HS-27A (cell line): ENCODE measurements around the gene SLC9A7.

Experiments
- DNase-seq: peaks from one replicate; pipeline ENCODE4 v3.0.0-alpha.2; 2012; ENCODE audit warnings: low read depth, missing footprints

SLC9A7 gene

DNA sequence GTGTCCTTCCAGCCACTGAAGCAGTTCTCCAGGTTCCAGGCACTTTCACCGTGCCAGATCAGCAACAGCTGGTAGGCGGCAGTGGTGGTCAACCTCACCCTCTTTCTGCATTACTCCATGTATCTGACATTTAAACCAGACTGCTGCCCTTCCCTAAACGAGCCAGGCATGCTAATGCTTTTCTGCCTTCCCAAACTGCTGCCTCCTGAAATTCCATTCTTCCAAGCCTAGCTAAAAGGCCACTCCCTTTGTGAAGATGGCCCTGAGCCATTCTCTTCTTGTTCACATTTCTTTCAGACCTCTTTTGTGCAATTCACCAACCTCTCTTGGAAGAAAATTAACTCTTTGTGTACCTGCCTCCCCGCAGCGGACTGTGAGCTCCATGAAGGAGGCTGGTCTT, 111.7 kb downstream of the SLC9A7 start:
- DNase-seq = no peak

DNA sequence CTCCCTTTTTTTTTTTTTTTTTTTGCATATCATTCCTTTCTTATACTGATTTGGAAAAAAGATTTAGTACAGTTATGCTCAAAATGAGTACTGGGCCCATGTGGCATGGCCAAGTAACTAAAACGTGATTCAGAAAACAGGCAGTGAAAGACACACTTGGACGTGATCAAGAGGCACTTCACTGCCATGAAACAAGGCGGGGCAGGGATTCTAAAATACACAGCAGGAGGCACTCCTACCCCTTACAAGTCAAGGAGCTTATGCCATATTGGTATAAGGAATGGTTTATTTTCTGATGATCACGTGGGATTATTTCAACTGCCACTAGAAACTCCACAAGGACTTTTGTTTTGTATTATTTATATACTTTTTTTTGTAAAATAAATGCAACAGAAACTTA, 113.3 kb downstream of the SLC9A7 start:
- DNase-seq = no peak

DNA sequence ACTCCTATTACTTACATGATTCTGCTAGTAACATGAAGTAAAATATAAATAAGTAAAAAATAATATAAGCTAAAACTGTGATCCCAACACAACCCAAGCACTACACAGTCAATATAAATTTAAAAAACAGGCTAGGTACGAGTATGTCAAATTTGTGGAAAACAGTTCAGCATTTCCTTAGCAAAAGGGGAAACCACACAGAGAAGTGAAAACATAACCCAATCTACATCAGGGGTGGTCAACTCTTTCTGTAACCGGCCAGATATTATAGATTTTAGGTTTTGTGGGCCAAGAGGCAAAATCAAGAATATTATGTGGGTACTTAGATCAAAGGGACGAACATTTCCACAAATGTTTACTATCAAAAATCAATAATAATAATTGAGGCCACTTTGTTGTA, 115.3 kb downstream of the SLC9A7 start:
- DNase-seq = no peak

DNA sequence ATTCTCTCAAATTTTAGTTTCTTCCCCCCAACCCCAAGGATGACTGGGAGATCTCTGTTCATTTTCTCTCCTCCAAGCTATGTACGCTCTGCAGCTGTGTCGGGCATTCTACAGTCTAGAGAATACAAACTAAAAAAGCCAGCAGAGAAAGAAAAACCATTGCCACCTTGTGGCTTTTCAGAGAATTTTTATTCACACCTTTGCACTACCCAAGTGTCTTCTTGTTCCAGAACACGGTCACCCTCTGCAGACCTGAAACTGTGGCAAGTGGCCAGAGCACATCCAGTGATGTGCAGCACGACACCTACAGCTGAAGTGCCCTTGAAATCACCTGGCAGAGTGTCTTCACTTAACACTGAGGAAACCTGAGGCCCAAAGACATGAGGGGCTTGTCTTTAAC, 116.8 kb downstream of the SLC9A7 start:
- DNase-seq = no peak

DNA sequence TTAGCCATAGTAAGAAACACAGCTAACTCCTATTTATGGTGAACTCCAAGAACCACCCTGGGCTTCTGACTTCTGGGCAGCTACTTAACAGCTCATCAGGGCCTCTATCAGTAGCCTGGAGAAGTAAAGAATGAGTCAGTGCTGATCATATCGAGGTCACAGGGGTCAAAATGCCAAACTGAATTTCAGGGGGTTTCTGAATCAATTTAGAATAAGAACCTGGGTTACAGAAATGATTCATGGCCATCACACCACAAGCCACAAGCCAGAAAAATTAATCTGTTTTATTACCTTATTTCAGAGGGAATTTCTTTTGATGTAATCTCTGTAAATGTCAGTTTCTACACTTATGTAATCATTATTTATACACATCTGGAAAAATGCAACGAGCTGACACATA, 121.0 kb downstream of the SLC9A7 start:
- no peak for DNase-seq

DNA sequence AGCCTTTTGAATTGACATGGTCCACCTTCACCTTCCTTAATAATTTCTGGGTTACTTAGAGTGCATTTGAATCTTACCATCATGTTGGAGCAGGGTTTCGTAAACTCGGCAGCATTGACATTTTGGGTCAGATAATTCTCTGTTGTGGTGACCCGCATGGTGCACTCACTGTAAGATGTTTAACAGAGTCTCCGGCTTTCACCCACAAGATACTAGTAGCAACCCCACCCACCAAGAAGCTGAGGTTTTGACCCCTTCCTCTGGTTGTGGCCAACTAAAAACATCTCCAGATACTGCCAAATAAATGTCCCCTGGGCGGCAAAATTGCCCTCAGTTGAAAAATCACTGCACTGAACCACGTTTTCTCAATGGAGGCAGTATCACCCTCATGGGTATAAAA, 122.7 kb downstream of the SLC9A7 start:
- no peak for DNase-seq

DNA sequence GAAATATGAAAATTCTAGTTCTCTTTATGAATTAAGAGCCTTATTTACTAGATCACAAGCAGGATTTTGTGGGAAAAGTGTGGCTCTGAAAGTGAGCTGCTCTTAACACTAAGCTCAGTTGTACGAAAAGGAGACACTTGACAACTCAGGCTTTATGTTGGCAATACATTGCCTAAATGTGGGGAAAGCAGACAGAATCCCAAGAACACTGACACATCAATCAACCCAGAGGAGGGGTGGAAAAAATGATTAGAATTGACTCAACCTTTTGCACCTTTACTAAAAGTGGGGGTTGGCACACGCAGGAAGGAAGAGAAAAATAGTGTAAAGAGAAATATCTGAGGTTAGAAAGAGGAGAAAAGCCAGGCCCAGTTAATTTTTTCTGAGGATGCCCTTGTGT, 123.7 kb downstream of the SLC9A7 start:
- DNase-seq = no peak

DNA sequence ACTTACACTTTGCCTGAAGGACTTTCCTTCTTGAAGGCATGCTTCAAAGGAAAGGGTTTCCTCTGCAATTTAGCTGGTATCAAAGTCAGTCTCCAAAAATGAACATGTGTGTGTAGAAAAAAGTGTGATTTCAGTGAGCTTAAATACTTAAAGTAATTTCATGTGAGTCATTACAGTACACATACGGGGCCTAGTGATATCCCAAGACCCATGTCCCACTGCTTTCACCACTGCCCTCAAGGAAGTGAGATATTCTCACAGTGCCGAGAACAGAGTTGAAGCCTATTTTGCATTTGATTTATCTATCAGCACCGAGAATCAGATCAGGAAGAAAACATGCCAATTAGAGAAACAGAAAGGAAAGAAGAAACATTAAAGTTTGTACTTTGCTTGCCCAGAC, 124.3 kb downstream of the SLC9A7 start:
- DNase-seq = no peak

DNA sequence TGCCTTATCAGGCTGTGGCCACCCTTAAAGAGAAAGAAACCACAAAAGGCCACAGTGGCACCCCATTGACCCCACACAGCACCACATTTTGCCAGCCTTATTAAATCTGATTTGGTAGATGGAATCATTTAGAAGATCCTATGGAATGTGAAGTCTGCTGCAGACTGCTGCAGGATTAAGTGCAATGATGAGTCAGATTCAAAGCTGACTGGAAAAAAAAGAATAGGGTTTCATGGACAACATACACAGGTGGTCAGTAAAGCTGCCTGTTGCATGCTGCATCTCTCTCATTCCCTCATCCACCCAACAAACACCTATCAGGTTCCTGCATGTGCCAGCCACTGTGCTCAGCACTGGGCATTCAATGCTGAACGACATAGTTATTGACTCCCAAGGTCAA, 128.8 kb downstream of the SLC9A7 start:
- DNase-seq = no peak

DNA sequence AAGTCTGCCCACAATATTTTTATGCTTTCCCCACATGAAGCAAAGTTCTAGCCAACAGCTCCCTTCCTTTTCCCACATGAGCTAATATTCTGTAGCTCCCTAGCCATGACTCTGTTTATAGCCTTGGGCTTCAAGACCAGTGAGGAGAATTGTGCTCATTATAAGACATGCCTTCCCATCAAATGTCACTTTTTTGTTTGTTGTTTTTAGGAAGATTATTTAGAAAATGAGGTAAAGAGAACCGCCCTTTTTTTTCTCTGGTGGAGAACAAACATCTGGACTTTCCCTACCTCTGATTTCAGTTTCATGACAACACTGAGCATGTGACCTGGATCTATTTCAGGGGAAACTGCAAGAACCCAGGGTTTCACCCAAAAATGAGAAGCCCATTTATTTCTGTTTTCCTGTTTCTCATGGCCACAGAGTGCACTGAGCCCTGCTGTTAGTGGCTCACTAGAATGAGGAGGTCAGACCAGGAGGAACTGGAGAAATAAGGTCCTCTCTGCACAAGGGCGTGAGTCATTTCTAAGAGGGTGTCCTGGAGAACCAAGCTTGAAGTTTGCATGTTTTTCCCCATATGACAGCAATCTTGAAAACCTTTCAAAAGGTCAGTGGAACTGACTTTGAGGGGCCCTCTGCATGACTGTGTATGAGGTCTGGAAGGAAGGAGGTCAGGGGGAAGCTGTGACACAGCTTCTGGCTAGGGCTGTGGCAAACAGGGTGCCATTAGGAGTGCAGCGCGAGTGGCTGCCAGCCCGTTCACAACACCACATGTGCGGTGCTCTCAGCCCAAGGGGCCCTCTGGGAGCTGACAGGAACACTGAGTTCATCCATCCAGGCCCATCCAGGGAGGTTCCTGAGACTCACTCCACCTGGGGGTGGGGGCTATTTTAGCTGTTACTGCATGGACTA, 130.2 kb downstream of the SLC9A7 start:
- DNase-seq = no peak

DNA sequence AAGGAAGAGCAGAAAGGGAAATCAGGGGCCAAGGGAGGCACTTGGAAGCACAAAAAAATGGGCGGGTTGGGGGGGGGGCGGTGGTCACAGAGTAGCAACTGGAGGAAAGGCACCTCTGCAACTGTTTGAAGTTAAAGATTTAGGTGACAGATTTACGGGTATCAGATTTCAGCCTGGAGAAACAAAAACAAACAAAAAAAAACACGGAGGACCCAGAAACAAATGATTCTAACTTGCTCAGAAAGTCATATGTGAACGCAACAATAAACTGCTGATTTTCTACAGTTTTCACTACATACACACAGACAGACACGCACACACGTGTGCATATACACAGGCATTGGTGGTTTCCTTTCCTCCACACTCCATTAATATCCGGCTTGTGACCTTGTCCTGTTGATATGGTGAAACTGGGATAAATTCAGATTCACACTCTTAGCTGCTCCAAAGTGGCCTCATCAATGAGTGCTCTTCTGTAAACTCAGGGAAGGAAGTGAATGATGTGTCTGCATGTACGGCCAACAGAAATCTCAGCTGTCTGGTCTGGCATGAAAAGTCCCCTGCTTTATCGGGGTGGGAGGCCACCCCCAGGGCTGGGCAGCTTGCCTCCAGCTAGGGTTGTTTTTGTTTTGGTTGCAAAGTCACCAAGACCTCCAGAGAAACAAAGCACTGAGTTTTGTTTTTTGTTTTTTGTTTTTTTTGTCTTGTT, 131.1 kb downstream of the SLC9A7 start:
- no peak for DNase-seq

DNA sequence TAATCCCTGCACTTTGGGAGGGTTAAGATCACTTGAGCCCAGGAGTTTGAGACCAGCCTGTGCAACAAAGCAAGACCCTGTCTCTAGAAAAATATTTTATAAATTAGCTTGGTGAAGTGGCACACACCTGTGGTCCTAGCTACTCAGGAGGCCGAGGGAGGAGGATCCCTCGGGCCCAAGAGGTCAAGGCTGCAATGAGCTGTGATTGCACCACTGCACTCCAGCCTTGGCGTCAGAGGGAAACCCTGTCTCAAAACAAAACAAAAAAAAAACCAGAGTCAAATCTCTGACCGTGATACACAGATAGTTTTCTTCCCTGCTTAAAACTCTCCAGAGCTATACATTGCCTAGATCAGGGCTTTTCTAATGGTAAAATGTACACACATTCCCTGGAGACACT, 131.9 kb downstream of the SLC9A7 start:
- no peak for DNase-seq

DNA sequence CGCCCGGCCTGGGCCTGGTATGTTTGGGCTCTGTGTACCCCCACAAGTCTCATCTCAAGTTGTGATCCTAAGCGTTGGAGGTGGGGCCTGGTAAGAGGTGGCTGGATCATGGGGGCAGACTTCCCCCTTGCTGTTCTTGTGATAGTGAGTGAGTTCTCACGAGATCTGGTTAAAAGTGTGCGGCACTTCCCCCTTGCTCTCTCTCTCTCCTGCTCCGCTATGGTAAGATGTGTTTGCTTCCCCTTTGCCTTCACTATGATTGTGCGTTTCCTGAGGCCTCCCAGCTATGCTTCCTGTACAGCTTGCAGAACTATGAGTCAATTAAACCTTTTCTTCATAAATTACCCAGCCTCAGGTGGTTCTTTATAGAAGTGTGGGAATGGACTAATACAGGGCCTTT, 132.4 kb downstream of the SLC9A7 start:
- no peak for DNase-seq

DNA sequence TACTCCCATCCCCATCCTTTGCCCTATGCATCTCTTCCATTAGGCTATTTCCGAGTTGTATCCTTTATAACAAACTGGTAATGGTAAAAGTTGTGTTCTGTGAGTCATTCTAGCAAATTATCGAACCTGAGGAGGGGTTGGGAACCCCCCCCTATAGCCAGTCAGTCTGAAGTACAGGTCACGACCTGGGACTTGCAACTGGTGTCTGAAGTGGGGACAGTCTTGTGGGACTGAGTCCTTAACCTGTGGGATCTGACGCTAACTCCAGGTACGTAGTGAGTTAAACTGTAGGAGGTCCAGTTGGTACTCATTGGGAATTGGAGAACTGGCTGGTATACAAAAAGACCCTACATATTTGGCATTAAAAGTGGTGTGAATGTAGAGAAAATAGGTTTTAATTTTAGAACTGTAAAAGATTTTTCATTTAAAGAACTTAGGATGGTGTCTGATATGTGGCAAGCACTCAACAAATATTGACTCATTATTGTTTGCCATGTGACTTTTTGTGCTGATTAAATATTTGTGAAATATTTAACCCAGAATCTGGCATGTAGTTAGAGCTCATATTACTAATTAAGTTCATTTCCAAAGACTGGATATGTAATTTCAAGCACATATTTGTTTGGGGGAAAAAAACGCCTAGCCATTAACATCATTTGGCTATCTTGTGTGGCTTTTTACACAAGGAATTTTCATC, 134.7 kb downstream of the SLC9A7 start:
- DNase-seq = no peak

DNA sequence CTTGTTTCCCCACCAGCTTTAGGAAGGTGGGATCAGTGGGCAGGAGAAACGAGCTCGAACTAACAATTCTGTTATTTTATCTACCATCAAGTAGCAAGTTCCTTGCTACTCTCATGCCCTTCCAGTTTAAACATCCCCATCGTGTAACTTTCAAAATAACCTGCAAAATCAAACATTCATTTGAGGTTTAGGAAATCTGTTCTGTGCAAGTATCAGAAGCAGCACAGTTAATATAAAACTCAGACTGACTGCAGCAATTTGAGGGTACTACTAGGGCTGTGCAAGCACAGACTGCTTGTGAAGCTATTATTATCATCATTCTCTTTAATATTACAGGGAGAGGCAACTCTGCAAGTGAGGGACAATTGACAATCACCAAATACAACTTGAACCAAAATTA, 137.3 kb downstream of the SLC9A7 start:
- DNase-seq = no peak

DNA sequence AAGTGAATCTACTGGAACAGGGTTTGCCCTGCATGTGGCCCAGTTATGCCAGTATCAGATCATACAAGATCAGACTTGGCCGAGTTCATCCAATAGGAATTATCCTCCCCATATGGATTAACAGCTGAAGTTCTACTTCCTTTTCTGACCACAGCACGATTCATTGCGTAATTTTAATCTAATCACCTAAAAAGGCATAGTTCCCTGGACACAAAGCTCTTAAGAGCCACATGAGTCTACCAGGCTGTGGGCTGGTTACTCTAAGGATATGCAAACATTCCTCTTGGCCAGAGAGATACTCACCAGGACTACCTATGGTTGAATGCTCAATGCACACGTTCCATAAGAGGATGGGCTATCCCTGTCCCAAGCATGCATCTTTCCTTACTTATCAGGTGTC, 138.4 kb downstream of the SLC9A7 start:
- DNase-seq = no peak

DNA sequence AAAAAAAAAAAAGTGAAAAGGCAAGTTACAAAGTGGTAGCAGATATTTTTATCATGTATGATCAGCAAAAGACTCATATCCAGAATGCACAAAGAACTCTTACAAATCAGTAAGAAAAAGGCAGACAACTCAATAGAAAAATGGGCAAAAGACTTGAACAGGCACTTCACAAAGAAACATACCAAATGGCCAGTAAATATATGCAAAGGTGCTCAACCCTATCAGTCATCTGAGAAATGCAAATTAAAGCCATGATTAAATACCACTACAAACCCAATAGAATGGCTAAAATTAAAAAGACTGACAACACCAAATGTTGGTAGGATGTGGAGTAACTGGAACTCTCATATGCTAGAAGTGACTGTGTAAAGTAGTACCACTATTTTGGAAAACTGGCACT, 140.0 kb downstream of the SLC9A7 start:
- no peak for DNase-seq

DNA sequence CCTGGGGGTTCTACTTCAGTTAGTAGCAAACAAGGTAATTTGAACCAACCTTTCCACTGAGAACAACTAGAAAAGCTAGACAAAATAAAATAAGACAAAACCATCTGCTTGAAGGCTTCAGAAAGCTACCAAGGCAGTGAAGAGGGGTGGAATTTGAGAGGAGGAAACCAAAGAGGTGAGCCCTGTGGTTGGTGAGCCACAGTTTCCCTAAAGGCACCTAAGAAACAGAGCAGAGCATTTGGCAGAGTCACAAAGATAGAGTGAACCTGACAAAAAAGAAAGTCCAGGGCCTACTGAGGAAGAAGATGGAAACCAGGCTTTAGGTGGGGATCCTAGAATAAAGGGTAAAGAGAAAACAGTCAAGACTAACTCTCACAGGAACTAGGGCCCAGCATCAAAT, 141.0 kb downstream of the SLC9A7 start:
- no peak for DNase-seq

DNA sequence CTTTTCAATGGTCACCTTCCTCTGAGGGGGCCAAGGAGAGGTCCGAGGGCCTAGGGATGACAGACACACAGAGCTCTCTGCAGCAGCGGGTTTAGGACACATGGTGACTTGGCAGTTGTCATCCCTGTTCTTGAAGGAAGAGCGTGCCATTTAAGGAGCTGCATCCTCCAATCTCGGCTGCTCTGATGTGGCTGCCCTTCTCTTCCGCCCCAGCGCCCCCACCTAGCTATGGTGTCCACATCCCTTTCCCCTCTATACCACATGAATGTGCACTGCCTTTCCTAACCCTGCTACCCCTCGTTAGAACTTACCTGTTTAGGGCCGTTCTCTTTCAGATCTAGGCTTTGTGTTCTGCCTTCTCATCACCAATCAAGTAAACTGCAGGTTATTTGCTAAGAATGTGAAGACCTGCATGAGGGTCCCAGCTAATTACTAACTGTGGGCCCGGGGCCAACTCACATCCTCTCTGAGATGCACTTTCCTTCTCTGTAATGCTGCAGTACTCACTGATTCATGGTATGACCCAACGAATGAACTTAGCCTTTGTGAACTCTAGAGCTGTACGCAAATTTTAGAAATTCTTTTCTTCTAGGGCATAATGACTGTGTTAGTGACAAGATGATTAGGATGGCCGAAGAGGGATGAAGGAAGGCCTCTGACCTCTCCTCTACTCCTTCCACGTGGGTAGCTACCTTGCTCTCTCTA, 147.1 kb downstream of the SLC9A7 start:
- no peak for DNase-seq

DNA sequence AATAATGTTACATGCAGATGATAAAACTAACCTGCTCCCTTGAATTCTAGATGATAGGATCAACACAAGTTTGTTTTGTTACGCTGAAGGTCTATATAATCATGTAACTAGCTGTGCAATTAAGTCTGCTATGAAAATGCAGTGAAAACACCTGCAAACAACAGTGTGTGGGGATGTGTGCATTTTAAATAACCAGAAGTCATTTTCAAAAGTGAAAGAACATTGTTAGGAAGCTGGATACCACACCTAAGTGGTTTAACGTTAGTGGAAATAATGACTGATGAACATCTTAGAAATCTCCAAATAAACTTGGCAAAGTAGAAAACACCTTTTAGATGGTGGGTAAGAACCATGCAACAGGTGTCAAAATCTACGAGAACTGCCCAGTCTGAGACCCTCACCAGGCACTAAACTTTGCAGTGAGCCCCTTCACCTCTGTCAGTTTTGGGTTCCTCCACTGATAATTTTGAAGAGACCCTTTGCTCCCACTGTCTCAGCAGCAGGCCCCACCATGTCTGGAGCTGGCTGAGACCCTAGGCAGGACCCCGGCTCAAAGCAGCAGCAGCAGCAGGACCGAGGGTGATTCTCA, 148.8 kb downstream of the SLC9A7 start:
- no peak for DNase-seq

DNA sequence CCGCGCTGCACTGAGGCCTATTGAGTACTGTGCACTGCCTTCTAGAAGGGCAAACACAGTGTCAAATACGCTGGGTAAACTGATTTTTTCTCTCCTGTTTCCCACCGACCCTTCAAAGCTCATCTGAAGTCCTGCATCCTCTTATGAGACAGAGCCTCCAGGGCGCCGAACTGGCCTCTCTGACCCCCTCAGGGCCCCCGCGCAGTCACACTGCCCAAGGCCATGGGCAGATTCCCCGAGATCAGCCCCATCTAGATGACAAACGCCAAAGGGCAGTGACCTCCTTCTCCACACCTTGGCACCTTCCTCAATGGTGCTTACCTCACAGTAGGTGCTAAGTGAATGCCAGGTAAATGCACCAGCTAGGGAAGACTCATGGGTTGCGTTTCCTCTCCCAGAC, 151.0 kb downstream of the SLC9A7 start:
- DNase-seq = no peak
